AG10803 (cell line): ENCODE data around the gene VDAC2.
"Not testable (repeated sequence)": the region's sequence is repeated elsewhere in the genome, so short reads cannot be mapped to it uniquely, and the experiment has no call there.

ENCODE experiments used
- DNase-seq: peaks from one replicate; pipeline ENCODE4 v3.0.0; 2010; ENCODE audit warnings: low read depth
- H3K4me3 ChIP-seq: 2 replicates; pipeline ENCODE4 v1.5.1; 2011; ENCODE audit warnings: mild to moderate bottlenecking, low read length, control low read depth
- CTCF ChIP-seq: conservative IDR thresholded peaks from 2 replicates; pipeline ENCODE4 v1.5.1; 2011; ENCODE audit warnings: mild to moderate bottlenecking, low read length, control low read depth, inconsistent platforms

VDAC2 gene

GRCh38 chr10:75201793-75202307 lies 8.7 kb upstream of the VDAC2 start:
- H3K4me3 ChIP-seq, result no peak overlapping the region
- no peak for TF ChIP-seq CTCF
- no peak for DNase-seq

- TF ChIP-seq CTCF, result no peak
- peak; percentile 72 for DNase-seq
- no peak overlapping the region for H3K4me3 ChIP-seq
Measured at GRCh38 chr10:75202321-75203045, 8.1 kb upstream of the VDAC2 start.

- H3K4me3 ChIP-seq, DNase-seq: not testable (repeated sequence)
Measured at GRCh38 chr10:75203046-75203620, 7.5 kb upstream of the VDAC2 start.

- no peak overlapping the region for H3K4me3 ChIP-seq
- TF ChIP-seq CTCF, result no peak
- DNase-seq, result no peak
Measured at GRCh38 chr10:75203724-75204123, 6.9 kb upstream of the VDAC2 start.

GRCh38 chr10:75205908-75206307 lies 4.7 kb upstream of the VDAC2 start:
- TF ChIP-seq CTCF, result no peak
- no peak for DNase-seq
- H3K4me3 ChIP-seq, result no peak overlapping the region

GRCh38 chr10:75206638-75207037 lies 4.0 kb upstream of the VDAC2 start:
- H3K4me3 ChIP-seq, DNase-seq: not testable (repeated sequence)

- no peak overlapping the region for H3K4me3 ChIP-seq
- no peak for TF ChIP-seq CTCF
- DNase-seq, result no peak
Measured at GRCh38 chr10:75207079-75207856, 3.3 kb upstream of the VDAC2 start.

- no peak overlapping the region for H3K4me3 ChIP-seq
- DNase-seq, result no peak
- no peak for TF ChIP-seq CTCF
Measured at GRCh38 chr10:75207857-75208144, 2.8 kb upstream of the VDAC2 start.
